ENCODE results near the gene NRIP3.

DNA sequence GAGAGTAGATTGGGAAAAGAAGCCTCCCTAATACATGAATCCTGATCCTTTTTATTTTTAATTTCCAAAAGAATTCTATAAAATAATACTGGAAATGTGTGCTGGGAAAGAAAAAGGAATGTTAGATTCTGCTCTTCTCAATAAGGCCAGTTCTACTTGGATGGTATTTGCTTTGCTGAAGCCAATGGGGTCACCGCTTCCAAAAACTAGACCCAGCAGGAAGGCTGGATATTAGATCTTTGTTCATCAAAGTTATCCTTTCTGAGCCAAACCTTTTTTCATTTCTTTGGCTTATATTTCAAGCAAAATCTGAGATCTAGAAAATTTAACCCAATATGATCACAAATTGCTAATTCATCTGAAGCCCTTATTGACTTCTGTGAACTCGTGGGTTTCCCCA, 46.2 kb upstream of the NRIP3 start:
- TF ChIP-seq EZH2 (IDR thresholded peaks at IDR 0.05; ENCODE audit: low read length, unreplicated experiment) = no peak
- TF ChIP-seq, protein P1, sequence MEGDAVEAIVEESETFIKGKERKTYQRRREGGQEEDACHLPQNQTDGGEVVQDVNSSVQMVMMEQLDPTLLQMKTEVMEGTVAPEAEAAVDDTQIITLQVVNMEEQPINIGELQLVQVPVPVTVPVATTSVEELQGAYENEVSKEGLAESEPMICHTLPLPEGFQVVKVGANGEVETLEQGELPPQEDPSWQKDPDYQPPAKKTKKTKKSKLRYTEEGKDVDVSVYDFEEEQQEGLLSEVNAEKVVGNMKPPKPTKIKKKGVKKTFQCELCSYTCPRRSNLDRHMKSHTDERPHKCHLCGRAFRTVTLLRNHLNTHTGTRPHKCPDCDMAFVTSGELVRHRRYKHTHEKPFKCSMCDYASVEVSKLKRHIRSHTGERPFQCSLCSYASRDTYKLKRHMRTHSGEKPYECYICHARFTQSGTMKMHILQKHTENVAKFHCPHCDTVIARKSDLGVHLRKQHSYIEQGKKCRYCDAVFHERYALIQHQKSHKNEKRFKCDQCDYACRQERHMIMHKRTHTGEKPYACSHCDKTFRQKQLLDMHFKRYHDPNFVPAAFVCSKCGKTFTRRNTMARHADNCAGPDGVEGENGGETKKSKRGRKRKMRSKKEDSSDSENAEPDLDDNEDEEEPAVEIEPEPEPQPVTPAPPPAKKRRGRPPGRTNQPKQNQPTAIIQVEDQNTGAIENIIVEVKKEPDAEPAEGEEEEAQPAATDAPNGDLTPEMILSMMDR (conservative IDR thresholded peaks at IDR 0.05; ENCODE audit: low read depth, low read length) = no peak

All from PC-3 (cell line).